Fibroblast of lung (primary cell): ENCODE results near the gene SLC16A3.

ENCODE experiments used
- EZH2 ChIP-seq: IDR thresholded peaks from 2 replicates; pipeline ENCODE4 v1.5.1; 2012; ENCODE audit warnings: low read length, control low read depth, mild to moderate bottlenecking; ENCODE audit errors: missing control alignments
- TF ChIP-seq, protein P1 (sequence below), 2 donors: IDR thresholded peaks in 1 of 2; conservative IDR thresholded peaks in 1 of 2; 1 replicate in 1 of 2; 2 replicates in 1 of 2; pipeline ENCODE4 v1.5.1; 2011 to 2012; ENCODE audit warnings: low read length in 2 of 2, control low read depth in 1 of 2, inconsistent platforms in 1 of 2, low read depth in 1 of 2, mild to moderate bottlenecking in 1 of 2

GRCh38 chr17:82276938-82277337, 48.1 kb downstream of the SLC16A3 start:
- TF ChIP-seq, protein P1, sequence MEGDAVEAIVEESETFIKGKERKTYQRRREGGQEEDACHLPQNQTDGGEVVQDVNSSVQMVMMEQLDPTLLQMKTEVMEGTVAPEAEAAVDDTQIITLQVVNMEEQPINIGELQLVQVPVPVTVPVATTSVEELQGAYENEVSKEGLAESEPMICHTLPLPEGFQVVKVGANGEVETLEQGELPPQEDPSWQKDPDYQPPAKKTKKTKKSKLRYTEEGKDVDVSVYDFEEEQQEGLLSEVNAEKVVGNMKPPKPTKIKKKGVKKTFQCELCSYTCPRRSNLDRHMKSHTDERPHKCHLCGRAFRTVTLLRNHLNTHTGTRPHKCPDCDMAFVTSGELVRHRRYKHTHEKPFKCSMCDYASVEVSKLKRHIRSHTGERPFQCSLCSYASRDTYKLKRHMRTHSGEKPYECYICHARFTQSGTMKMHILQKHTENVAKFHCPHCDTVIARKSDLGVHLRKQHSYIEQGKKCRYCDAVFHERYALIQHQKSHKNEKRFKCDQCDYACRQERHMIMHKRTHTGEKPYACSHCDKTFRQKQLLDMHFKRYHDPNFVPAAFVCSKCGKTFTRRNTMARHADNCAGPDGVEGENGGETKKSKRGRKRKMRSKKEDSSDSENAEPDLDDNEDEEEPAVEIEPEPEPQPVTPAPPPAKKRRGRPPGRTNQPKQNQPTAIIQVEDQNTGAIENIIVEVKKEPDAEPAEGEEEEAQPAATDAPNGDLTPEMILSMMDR (conservative IDR thresholded peaks at IDR 0.05 in 1 of 2, IDR thresholded peaks at IDR 0.05 in 1 of 2; ENCODE audit: low read depth in 1 of 2, low read length in 2 of 2) = no peak
- no peak for TF ChIP-seq EZH2
